IPS-11a (cell line): ENCODE measurements around the gene LGALS9B.
"Not testable (repeated sequence)": the region's sequence is repeated elsewhere in the genome, so short reads cannot be mapped to it uniquely, and the experiment has no call there.

Source experiments
- H3K4me3 ChIP-seq: one replicate; pipeline ENCODE4 v1.5.1; 2013; ENCODE audit warnings: low read depth, low read length, control low read depth

The LGALS9B gene

GRCh38 chr17:20467447-20467846 lies at the start of gene LGALS9B:
Gene LGALS9B, minus strand, starts transcription at chr17:20467539. Its CDS starts 69 bp downstream, at chr17:20467470.
- H3K4me3 ChIP-seq, result not testable (repeated sequence)

- H3K4me3 ChIP-seq, result not testable (repeated sequence)
These were observed 49.6 kb upstream of the LGALS9B start for GRCh38 chr17:20516986-20517385.

DNA sequence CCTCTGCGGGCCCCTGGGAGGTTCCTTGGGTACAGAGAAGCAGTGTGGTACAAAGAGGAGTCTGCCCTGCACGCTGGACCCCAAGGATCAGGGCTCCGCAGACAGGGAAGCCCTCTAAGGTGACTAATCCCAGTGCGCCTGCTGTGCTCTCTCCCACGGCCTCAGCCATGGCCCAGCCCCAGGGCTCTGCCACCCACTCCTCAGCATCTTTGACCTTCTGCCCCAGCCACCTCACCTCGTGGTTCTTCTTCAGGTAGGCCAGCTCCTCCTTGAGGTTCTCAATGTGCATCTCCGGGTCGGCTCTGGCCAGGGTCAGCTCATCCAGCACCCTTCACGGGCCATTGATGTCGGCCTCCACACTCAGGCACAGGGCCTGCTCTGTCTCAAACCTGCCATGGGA lies 47.8 kb upstream of the LGALS9B start:
- not testable (repeated sequence) for H3K4me3 ChIP-seq

DNA sequence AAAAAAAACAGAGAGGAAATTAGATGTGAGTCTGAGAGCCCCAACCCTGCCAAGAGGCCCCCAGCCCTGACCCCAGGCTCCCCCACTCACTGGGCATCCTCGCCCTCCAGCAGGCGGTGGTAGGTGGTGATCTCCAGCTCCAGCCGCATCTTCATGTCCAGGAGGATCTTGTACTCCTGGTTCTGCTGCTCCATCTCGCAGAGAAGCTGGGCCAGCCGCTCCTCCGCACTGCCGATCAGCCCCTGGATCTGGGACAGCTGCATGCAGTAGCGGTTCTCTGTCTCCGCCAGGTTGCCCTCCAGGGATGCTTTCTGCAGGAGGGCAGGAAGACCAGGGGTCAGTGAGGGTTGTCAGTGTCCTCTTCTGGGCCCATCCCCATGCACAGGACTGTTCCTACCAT lies 46.2 kb upstream of the LGALS9B start:
- H3K4me3 ChIP-seq, result not testable (repeated sequence)

GRCh38 chr17:20512378-20512777 lies 45.0 kb upstream of the LGALS9B start:
- H3K4me3 ChIP-seq, result not testable (repeated sequence)

- not testable (repeated sequence) for H3K4me3 ChIP-seq
These were observed 44.4 kb upstream of the LGALS9B start for GRCh38 chr17:20511778-20512177.

DNA sequence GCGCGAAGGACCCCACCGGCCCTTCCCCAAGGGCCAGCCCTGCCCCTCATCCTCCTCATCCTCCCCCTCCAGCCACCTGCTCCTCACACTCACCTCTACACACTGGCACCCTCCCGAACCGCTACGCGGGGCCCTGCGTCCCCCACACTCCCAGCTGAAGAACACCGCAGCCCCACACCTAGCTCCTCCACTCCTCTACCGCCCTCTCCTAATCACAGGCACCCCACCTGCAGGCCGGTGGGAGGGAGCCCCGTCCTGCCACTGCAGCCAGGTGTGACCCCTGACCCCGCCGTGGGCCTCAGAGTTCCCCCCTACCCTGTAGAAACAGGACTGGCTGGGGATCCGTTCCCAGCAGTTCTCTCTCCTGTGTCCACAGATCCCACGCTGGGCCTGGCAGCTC lies 38.0 kb upstream of the LGALS9B start:
- H3K4me3 ChIP-seq, result not testable (repeated sequence)

DNA sequence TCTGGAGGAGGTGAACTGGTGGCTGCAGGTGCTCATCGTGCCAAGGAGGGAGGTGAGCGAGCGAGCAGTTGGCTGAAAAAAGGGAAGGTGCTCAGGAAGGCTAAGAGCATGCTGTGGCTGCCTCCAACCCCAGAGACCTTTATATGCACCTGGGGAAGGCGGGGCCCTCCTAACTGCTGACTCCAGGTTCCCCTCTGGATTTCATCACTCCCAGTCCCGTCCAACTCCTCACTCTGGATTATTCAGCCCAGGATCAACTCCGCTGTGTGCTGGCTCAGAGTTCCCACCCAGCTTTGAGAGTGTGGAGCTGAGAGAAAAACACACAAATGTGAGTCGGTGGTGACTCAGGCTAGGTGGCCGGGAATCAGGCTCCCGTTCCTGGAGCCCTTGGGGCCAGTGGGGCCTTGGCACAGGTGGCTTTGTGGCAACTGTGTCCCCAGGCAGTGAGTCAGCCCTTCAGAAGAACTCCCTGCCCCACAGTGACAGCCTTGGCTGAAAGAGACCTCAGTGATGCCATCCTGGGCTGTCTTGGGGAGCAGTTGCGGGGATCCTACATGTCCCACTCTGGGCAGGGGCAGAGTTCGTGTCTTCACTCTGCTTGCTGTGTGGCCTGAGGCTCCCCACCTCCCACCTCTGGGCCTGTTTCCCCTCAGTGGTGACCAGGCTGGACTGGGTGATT lies 37.2 kb upstream of the LGALS9B start:
- not testable (repeated sequence) for H3K4me3 ChIP-seq

- H3K4me3 ChIP-seq, result not testable (repeated sequence)
These were observed 34.6 kb upstream of the LGALS9B start for GRCh38 chr17:20501896-20502295.

DNA sequence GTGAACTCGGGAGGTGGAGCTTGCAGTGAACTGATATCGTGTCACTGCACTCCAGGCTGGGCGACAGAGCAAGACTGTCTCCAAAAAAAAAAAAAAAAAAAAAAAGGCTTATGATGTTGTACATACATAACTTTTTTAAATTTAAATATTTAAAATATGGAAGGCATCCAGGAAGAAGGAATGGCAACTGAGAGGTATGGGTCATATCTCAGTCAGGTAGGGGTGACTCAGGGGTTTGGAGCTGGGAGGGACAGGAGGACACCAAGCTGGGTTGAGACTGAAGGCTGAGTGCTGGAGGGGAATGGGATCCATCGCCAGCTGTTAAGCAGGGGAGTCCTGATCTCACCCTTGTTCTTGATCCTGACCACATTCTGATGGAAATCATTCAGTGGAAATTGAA lies 33.0 kb upstream of the LGALS9B start:
- H3K4me3 ChIP-seq, result not testable (repeated sequence)

- not testable (repeated sequence) for H3K4me3 ChIP-seq
These were observed 28.1 kb upstream of the LGALS9B start for GRCh38 chr17:20495420-20495819.

DNA sequence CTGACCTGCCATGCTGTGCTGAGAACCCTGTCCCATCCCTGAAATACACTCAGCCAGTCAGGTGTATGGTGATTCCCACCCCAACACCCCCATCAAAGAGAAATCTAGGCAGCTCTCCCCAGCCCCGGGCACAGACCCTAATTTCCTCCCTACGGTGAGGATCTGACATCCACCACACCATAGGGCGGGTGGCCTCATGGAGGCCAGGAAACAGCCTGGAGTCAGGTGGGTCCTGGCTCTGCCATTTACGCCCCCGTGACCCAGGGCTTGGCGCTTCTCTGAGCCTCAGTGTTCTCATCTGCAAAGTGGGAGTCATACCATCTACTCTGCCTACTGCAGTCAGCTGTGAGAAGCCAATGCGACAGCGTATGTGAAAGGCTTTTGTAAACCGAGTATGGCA lies 27.4 kb upstream of the LGALS9B start:
- H3K4me3 ChIP-seq, result not testable (repeated sequence)

- not testable (repeated sequence) for H3K4me3 ChIP-seq
These were observed 26.8 kb upstream of the LGALS9B start for GRCh38 chr17:20494147-20494546.

DNA sequence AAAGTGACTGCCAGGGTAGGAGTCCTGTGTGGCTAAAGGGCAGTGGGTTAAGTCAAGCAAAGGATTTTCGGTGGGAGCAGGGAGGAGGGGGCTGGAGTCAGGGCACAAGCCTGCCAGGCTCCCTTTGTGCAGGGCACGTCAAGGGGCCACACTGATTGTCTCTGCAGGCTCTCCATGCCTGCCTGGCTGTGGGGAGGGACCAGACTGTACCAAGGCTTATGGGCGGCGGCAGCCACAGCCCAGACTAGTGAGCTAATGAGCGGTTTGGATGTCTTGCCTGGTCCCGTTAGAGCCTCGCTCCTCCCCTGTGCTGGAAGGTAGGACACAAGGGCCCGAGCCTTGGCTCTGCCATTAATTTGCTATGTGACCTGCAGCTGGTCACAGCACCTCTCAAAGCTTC lies 25.6 kb upstream of the LGALS9B start:
- H3K4me3 ChIP-seq, result not testable (repeated sequence)

DNA sequence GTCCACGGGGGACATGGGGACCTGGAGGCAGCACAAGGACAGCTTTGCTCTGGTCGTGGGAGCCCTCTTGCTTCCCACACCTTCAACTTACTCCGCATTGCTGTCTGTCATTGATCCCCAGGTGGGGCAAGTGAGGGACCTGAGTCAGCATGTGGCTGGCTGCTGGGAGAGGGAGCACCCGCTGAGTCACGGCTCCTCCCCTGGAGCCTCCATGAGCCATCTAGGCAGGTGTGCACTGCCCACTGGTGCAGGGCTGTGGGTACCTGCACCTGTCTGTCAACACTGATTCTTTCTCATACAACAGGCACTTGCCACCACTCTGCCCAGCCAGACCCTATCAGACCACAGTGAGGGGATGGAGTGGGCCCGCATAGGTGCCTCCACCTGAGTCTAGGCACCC lies 24.8 kb upstream of the LGALS9B start:
- not testable (repeated sequence) for H3K4me3 ChIP-seq

- not testable (repeated sequence) for H3K4me3 ChIP-seq
These were observed 17.6 kb upstream of the LGALS9B start for GRCh38 chr17:20484930-20485329.

DNA sequence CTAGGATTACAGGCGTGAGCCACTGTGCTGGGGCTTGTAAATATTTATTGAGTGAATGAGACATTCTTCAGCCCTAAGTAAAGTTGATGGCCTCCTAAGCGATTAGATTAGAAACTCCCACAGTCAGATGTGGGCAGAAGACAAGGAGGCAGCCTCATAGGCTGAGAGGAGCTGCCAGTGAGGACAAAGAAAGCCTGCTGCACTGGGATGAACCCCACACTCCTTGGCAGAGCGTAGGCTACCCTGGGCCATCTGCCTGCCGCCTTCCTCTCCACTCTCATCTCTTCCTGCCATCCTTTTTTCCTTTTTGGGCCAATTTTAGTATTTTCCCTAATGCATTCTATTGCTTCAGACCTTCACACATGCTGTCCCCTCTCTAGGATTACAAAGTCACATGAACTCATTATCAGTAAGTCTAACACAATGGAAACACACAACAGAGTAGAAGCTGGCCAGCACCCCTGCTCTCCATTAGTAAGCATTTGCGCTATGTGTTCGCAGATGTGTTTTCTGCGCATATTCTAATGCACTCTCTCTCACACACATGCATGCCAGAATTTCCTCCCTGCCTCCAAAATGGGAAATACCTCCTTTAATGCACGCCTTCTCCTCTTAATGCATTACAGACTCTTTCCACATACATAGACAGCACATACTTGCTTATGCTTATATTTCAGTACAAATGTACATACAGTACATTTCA lies 12.7 kb upstream of the LGALS9B start:
- H3K4me3 ChIP-seq, result not testable (repeated sequence)

DNA sequence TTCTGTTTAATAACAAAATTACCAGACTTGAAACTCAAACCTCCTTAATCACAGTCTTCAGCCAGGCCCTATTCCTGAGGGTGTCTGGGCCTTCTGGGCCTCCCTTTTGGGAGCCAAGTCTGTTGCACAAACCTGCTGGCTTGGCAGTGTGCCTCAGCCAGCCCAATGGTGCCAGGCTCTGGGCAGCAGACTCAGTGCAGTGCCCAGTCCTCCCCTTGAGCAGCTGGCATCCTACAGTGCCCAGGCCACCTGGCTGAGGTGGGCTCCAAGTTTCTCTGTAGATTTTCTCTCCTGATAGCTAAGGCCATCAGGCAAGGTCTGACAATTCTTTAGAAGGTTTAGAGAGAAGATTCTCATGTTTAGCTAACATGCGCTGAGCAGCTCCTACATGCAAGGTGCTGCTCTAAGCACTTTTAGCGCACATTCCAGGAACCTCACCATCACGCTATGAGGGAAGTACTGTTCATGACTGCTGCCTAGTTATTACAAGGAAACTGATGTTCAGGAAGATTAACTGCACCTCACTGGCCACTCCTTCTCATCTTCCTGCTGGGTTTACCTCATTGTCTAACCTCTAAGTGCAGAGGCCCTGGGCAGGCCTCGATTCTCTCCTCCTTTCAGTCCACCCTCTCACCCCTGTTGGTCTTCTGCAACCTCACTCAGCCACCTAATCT lies 10.2 kb upstream of the LGALS9B start:
- not testable (repeated sequence) for H3K4me3 ChIP-seq

DNA sequence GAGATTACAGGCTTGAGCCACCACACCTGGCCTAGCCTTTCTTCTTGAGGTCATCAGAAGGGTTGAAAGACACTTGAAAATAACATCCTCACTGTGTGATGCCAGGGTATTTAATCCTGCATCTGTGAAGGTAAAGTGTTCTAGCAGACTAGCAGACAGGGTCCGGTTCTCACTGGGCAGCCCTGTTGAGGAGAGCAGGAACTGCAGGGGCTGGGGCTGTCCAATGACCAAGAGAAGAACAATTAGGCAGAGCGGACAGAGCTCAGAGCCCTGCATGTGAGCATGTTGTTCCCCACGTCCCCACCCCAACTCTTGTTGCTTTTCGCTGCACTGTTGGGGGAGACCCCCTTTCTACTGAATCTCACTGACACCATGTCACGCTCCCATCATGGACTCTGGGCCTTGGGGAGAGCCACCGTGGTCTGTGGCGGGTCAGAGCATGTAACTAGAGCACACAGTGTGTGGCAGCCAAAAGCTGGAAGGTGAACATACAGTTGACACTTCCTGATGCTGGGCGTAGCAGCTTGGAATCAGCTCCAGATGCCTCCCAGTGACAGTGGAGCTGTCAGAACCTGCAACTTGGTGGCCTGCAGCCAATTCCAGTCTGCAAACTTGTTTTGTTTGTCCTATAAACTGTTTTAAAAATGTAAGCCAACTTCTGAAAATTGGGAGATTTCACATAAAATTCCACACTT lies 7.9 kb upstream of the LGALS9B start:
- not testable (repeated sequence) for H3K4me3 ChIP-seq

GRCh38 chr17:20474081-20474480 lies 6.7 kb upstream of the LGALS9B start:
- not testable (repeated sequence) for H3K4me3 ChIP-seq

DNA sequence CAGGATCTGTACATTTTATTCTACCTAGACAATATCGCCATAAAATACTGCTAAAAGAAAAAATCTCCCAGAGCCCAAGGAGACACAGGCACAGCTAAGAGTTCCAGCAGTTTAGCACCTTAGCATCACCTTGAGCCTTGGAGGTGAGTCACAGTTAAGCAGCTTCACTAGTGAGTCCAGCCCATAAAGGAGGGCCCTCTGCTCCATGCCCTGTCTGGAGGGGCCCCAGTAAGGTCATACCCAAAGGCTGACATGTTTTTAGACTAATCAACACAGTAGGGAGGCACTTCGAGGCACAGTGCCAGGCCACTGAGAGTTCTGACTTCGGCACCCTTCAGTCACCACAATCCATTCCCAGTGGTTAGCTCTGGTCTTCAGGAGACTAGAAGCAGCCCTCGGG lies 2.6 kb upstream of the LGALS9B start:
- not testable (repeated sequence) for H3K4me3 ChIP-seq

DNA sequence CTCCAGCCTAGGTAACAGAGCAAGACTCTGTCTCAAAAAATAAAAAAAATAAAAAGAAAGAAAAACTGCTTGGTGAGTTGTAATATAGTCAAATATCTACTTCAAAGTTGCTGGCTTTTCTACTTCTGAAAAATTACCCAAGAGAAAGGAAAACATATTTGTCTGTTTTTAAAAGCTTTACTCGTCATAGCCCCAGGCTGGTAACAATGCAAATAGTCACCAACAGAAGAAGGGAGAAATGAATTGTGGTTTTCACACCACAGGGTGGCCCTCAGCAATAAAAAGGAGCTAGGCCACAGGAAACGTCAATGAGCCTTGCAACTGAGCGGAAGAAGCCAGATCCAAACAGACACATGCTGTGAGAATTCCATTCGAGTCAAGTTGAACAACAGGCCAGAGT lies 1.8 kb upstream of the LGALS9B start:
- H3K4me3 ChIP-seq, result not testable (repeated sequence)
